T-helper 2 cell treated with Interferon-gamma antibody and Interleukin-4, amounts not matched to agents 100 ng/mL and 5 ng/mL, for 36 hours (primary cell): ENCODE results near the gene CALCB. TPM values are rescaled to one million over a fixed set of nuclear protein-coding genes. Genes with fewer than 3 reads are reported as not detected.
"Not testable (repeated sequence)": the region's sequence is repeated elsewhere in the genome, so short reads cannot be mapped to it uniquely, and the experiment has no call there.

Experiments used
- intact Hi-C: fragments of 100-400 bp; cut with micrococcal nuclease; formaldehyde crosslinking; loops from one replicate; pipeline ENCODE4 v1.15.1; 2023
- total RNA-seq: library from RNA; stranded (reverse); gene quantifications from 2 replicates; pipeline ENCODE4 v1.2.3, GENCODE V29; 2022

CALCB gene
- 1.1 and 1.6 TPM in 2 replicates for total RNA-seq

GRCh38 chr11:15073361-15074205 is at the start of gene CALCB:
TSS of gene CALCB (plus strand) at chr11:15073593. CDS start at chr11:15074719, 1,126 bp downstream.
- intact Hi-C loops = loop anchor here (1.0 to 10.0 kb wide), 4 partner anchors 99 to 553 kb away; partner anchors contain the start of genes PDE3B and PSMA1

- intact Hi-C loops = no loop called here
These were observed 46.4 kb upstream of the CALCB start for GRCh38 chr11:15027011-15027410.

DNA sequence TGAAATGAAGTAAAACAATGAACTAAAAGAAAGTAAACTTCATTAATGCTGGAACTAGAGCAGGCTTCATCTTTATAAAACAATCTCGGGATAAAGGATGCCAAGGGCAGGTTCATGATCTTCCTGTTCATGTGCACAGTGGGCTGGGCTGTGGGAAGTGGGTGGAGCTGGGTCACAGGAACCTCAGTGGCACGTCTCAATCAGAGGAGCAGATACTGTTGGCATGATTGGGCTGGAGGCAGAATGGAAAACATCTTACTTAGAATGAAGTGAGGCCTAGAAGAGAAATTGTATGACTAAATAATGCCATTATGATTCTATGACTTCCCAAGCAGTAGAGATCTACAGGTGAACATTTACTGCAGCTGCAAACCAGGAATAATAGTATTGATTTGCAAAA is 45.4 kb upstream of the CALCB start:
- intact Hi-C loops = no loop called here

- intact Hi-C loops = no loop called here
These were observed 45.0 kb upstream of the CALCB start for GRCh38 chr11:15028379-15028778.

DNA sequence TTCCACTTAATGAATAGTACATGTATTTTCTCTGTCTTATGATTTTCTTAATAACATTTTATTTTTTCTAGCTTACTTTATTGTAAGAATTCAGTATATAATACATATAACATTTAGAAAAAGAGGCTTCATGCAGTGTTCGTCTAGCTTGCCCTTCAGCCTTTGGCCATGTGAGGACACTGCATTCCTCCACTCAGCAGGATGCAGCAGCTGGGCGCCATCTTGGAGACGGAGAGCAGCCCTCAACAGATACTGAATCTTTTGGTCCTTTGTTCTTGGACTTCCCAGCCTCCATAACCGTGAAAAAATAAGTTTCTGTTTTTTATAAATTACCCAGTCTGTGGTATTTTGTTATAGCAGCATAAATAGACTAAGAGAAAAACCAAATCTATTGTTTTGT is 41.4 kb upstream of the CALCB start:
- intact Hi-C loops = loop anchor here (10.0 kb wide), 1 partner anchor 63 kb away; no protein-coding TSS in a partner anchor

- intact Hi-C loops = loop anchor here (10.0 kb wide), 1 partner anchor 60 kb away; no protein-coding TSS in a partner anchor
These were observed 38.6 kb upstream of the CALCB start for GRCh38 chr11:15034687-15035267.

DNA sequence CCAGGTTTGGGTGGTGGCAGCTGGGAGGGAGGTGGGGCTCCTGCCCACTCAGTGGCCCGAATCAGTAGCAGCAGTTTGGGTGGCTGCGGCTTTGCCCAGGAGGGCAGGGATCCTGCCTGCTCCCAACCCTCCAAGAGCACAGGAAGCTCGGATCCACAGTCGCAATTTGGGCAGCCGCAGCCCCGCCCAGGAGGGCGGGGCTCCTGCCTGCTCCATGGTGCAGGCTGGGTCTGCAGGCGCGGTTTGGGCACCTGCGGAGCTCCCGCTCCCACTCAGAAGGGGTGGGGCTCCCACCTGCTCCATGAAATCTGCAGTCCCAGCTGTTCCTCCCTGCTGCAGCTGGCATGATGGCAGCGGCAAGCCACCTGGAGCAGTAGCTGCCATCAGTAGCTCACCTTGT is 38.1 kb upstream of the CALCB start:
- intact Hi-C loops = loop anchor here (10.0 kb wide), 1 partner anchor 60 kb away; no protein-coding TSS in a partner anchor

DNA sequence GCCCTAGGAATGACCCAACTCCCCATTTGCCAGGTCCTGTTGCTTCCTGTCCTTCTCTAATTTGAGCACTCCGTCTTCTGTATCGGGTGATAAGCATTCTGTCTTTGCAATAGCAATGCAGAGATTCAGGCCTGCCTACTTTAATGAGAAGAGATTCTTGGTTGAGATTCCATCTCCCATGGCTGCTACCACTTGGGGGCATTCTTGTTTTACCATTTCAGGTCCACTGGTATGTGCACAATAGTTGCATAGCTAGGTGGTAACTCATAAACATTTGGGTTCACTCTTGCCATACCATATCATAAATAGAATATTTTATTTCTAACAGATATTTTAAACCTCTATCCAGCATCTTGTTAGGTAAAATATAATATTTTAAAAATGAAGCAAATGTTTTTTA is 34.4 kb upstream of the CALCB start:
- intact Hi-C loops = loop anchor here (10.0 kb wide), 1 partner anchor 56 kb away; no protein-coding TSS in a partner anchor

DNA sequence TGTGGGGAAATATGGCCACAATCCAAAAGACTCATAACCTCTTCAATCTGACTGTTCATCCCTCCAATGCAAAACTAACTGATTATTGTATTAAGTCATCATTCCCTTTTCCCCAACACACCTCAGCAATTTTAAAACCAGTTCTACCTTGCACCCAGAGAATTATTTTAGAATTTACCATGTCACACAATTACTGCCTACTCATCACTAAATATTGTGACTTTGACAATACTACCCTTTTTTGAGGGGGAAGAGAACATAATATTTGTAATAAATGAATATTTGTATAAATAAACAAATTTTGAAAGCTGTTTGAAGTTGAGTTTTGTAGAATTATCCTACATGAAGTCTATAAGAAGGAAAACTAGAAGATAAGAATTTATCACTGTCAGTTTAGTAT is 28.2 kb upstream of the CALCB start:
- intact Hi-C loops = no loop called here

DNA sequence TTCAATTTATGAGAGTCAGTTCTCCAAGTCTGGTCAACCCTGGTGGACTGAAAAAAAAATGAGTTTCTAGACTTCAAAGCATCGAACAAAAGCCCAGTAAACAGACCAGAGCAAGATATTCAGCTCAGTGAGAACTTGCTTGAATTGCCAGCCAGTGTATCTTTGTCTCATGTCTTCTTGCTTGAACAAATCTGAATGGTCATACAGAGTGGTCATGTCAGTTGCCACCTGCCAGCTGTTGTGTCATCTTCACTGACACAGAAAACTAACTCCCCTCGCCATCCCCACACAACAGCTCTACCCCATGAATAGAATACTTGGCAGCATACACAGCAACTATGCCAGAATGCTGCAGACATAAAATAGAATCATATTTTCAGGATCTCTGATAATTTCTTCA is 27.5 kb upstream of the CALCB start:
- intact Hi-C loops = no loop called here

- intact Hi-C loops = not testable (repeated sequence)
These were observed 26.7 kb upstream of the CALCB start for GRCh38 chr11:15046673-15047072.

GRCh38 chr11:15048616-15049015 is 24.8 kb upstream of the CALCB start:
- intact Hi-C loops = no loop called here

- intact Hi-C loops = no loop called here
These were observed 20.2 kb upstream of the CALCB start for GRCh38 chr11:15053191-15053685.

DNA sequence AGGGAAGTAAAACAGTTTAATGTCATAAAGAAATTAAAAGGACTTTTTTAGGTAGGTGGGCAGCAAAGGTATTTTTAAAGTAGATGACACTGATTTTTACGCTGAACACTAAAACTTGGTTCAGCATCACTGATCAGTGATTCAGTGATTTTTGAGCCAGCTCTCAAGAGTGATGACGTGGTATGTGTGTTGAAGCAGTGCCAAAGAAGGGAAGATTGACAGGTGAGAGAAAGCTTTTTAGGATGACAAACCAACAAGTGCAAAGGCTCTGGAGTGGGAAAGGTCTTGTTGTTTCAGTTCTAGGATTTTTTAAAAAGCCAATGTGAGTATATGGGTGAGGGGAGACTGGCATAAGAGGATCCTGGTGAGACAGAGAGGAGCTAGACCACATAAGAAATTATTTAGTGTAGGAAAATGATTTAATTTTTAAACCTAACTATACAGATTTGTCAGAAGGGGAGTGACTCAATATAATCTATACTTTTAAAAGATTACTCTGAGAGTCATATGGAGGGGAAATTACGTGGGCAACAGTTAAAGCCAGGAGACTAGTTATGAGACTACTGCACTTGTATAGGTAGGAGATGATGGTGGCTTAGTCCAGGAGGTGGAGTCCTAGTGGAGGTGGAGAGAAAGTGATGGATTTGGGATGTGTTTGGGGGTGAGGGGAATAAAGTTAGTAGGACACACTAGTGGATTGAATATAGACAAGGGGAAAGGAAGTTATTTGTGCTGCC is 17.6 kb upstream of the CALCB start:
- intact Hi-C loops = no loop called here

DNA sequence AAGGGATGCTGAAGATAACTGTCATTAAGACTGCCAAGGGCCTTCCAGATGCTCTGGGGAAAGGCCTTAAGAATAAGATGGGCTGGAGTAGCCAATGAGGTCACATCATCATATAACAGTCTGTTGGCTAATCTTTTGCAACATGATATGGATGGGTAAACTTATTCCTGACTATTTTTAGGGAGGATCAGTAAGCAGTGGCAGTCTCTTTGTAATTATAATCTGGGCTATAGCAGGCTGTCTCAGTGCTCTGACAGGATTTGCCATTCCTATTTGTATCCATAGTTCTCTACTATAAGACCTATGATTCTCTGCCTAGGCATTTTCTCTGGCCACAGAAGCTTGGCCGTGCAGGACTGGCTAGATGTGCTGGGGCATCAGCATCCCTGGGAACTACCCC is 16.1 kb upstream of the CALCB start:
- intact Hi-C loops = no loop called here

DNA sequence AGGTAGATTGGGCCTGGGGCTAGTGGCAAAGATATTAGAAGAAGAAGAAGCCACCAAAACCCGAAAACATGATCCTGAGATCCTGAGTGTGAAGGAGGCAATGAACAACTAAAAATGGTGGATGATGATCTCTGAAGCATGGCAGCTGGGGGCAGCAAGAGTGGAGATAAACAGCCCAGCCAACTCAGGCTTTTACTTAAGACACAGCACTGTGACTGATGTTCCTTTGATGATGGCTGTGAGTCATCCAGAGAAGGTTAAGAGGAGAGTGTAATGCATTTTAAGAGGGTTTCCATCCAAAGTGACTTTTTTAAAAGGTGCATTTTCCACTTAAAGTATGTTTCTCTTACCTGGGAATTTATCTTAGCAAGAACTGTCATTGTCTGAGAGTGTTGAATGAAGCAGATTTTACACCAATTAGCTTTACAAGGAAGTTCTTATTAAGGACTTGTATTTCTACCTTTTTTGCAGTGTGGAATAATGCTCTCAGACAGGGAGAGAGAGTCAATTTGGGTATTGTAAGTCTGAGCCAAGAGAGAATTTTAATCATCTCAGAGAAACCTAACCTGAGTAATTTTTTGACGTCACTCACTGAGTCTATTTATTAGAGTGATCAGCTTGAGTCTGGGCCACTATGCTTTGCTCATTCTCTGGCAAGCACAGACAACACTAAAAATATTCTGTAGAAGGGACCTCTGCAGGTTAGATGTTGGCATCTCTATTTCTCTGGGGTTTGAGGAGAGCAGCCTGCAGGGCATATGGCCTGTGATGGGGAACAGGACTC is 14.1 kb upstream of the CALCB start:
- intact Hi-C loops = no loop called here

GRCh38 chr11:15062599-15062998 is 10.8 kb upstream of the CALCB start:
- intact Hi-C loops = no loop called here

- intact Hi-C loops = loop anchor here (10.0 kb wide), 1 partner anchor 425 kb away; the partner anchor contains the start of gene PDE3B
These were observed 3.6 kb upstream of the CALCB start for GRCh38 chr11:15069751-15070150.

- intact Hi-C loops = loop anchor here (10.0 kb wide), 1 partner anchor 427 kb away; the partner anchor contains the start of gene PDE3B
These were observed 1.7 kb upstream of the CALCB start for GRCh38 chr11:15071556-15072255.
